ENCODE data around the gene TEX36.

Gene TEX36

GRCh38 chr10:125611216-125611615 lies 71.7 kb downstream of the TEX36 start:
- Histone ChIP-seq H3K27me3 (ENCODE audit: control insufficient read depth, insufficient read depth, low read length) (no peaks in the 10 kb centered on the region), H3K27ac (ENCODE audit: low read depth, low read length) (no peak overlapping the region)

GRCh38 chr10:125609859-125610258 lies 73.1 kb downstream of the TEX36 start:
- no peaks in the 10 kb centered on the region for H3K9me3 ChIP-seq (ENCODE audit: control insufficient read depth, insufficient read depth, low read length)
- H3K4me1 ChIP-seq (ENCODE audit: control insufficient read depth, insufficient read depth, low read length), result no peaks in the 10 kb centered on the region
- no peaks in the 10 kb centered on the region for H3K27me3 ChIP-seq (ENCODE audit: control insufficient read depth, insufficient read depth, low read length)
- H3K27ac ChIP-seq (ENCODE audit: low read depth, low read length), result no peak overlapping the region
- no peak overlapping the region for H3K4me3 ChIP-seq (ENCODE audit: low read depth, low read length)
- no peaks in the 10 kb centered on the region for H3K36me3 ChIP-seq (ENCODE audit: control insufficient read depth, insufficient read depth, low read length)
- no peak overlapping the region for H3K9ac ChIP-seq (ENCODE audit: low read depth, low read length)

More at GRCh38 chr10:125611216-125611615, 71.7 kb downstream of the TEX36 start:
- no peak overlapping the region for H3K9ac ChIP-seq (ENCODE audit: low read depth, low read length)
- H3K4me1 ChIP-seq (ENCODE audit: control insufficient read depth, insufficient read depth, low read length), result no peaks in the 10 kb centered on the region
- H3K9me3 ChIP-seq (ENCODE audit: control insufficient read depth, insufficient read depth, low read length), result no peaks in the 10 kb centered on the region
- H3K4me3 ChIP-seq (ENCODE audit: low read depth, low read length), result no peak overlapping the region
- no peaks in the 10 kb centered on the region for H3K36me3 ChIP-seq (ENCODE audit: control insufficient read depth, insufficient read depth, low read length)

- Histone ChIP-seq H3K36me3 (ENCODE audit: control insufficient read depth, insufficient read depth, low read length) (no peaks in the 10 kb centered on the region), H3K27ac (ENCODE audit: low read depth, low read length) (no peak overlapping the region), H3K4me3 (ENCODE audit: low read depth, low read length) (no peak overlapping the region), H3K4me1 (ENCODE audit: control insufficient read depth, insufficient read depth, low read length) (no peaks in the 10 kb centered on the region), H3K9ac (ENCODE audit: low read depth, low read length) (no peak overlapping the region), H3K27me3 (ENCODE audit: control insufficient read depth, insufficient read depth, low read length) (no peaks in the 10 kb centered on the region), H3K9me3 (ENCODE audit: control insufficient read depth, insufficient read depth, low read length) (no peaks in the 10 kb centered on the region)
Measured at GRCh38 chr10:125608474-125608873, 74.5 kb downstream of the TEX36 start.

- Histone ChIP-seq H3K27ac (ENCODE audit: low read depth, low read length) (no peak overlapping the region), H3K36me3 (ENCODE audit: control insufficient read depth, insufficient read depth, low read length) (no peaks in the 10 kb centered on the region), H3K9me3 (ENCODE audit: control insufficient read depth, insufficient read depth, low read length) (no peaks in the 10 kb centered on the region), H3K27me3 (ENCODE audit: control insufficient read depth, insufficient read depth, low read length) (no peaks in the 10 kb centered on the region), H3K4me3 (ENCODE audit: low read depth, low read length) (no peak overlapping the region), H3K9ac (ENCODE audit: low read depth, low read length) (no peak overlapping the region), H3K4me1 (ENCODE audit: control insufficient read depth, insufficient read depth, low read length) (no peaks in the 10 kb centered on the region)
Measured at GRCh38 chr10:125607689-125608290, 75.2 kb downstream of the TEX36 start.

- Histone ChIP-seq H3K9me3 (ENCODE audit: control insufficient read depth, insufficient read depth, low read length) (no peaks in the 10 kb centered on the region), H3K4me1 (ENCODE audit: control insufficient read depth, insufficient read depth, low read length) (no peaks in the 10 kb centered on the region), H3K36me3 (ENCODE audit: control insufficient read depth, insufficient read depth, low read length) (no peaks in the 10 kb centered on the region), H3K27me3 (ENCODE audit: control insufficient read depth, insufficient read depth, low read length) (no peaks in the 10 kb centered on the region), H3K4me3 (ENCODE audit: low read depth, low read length) (no peak overlapping the region), H3K9ac (ENCODE audit: low read depth, low read length) (no peak overlapping the region), H3K27ac (ENCODE audit: low read depth, low read length) (no peak overlapping the region)
Measured at GRCh38 chr10:125606414-125607010, 76.5 kb downstream of the TEX36 start.
